K562 (cell line): Measurements from ENCODE around the gene FAM50B. TPM values are rescaled to one million over a fixed set of nuclear protein-coding genes. Genes with fewer than 3 reads are reported as not detected.

ENCODE experiments used
- ATAC-seq: fragments of 200-7000 bp; cut with Tn5 transposase; 3 replicates; pipeline ENCODE4 v1.9.1; 2020; ENCODE audit warnings: moderate library complexity
- BruUV-seq: library from RNA; stranded (reverse); fragments of 400-500 nt; replicated peaks from 2 replicates; lab custom pipeline; 2021; lab: Mats Ljungman, UMichigan
- CTCF ChIA-PET: fragments of 300-600 bp; formaldehyde crosslinking; extraction: SDS; loops from one replicate; lab custom pipeline; 2021; ENCODE audit warnings: low intra/inter-chr PET ratio; lab: Yijun Ruan, JAX
- POLR2A ChIA-PET: fragments of 300-600, 350-650 bp; sonication (Branson Sonifier 250); formaldehyde crosslinking; extraction: SDS; loops from one replicate; lab custom pipeline; 2021; ENCODE audit warnings: antibody characterized with exemption, inconsistent platforms; lab: Yijun Ruan, JAX
- DNase-seq, 4 experiments: peaks; one replicate each; pipeline versions ENCODE4 v3.0.0 to v3.0.0-alpha.2; 2011 to 2018; ENCODE audit warnings: low spot score in 3 of 4, mixed read lengths in 3 of 4; ENCODE audit errors: extremely low read depth in 1 of 4
- FAIRE-seq: peaks from 2 replicates; lab custom pipeline; 2011; peaks lifted over from hg19 to GRCh38; lab: Jason Lieb, UNC
- H2AFZ ChIP-seq: 2 replicates; pipeline ENCODE4 v1.6.0; 2011; ENCODE audit warnings: low read depth, low read length, control low read depth, inconsistent platforms
- H3K27ac ChIP-seq: fragments of 200-600 bp; 3 replicates; pipeline ENCODE4 v1.8.0; 2011; ENCODE audit warnings: low read depth, mild to moderate bottlenecking, control low read depth, inconsistent platforms, low read length, moderate library complexity, mixed read lengths; ENCODE audit errors: extremely low read depth
- H3K27me3 ChIP-seq, 2 experiments: fragments of 300-600 bp in 1 of 2; 2 replicates in 1 of 2; 3 replicates in 1 of 2; pipeline versions ENCODE4 v1.6.0 to v1.8.0; 2011; ENCODE audit warnings: inconsistent platforms in 2 of 2, low read length in 2 of 2, mild to moderate bottlenecking in 1 of 2, mixed read lengths in 1 of 2, moderate library complexity in 1 of 2; ENCODE audit not compliant: control insufficient read depth in 2 of 2, insufficient read depth in 2 of 2
- H3K36me3 ChIP-seq: fragments of 300-600 bp; 3 replicates; pipeline ENCODE4 v1.8.0; 2011; ENCODE audit warnings: mild to moderate bottlenecking, low read length, inconsistent platforms; ENCODE audit not compliant: control insufficient read depth, insufficient read depth
- H3K4me1 ChIP-seq, 2 experiments: fragments of 200-600 bp in 1 of 2; replicated peaks in 1 of 2; 2 replicates in 1 of 2; 3 replicates in 1 of 2; pipeline versions ENCODE4 v1.5.1 to v1.8.0; 2011; ENCODE audit warnings: inconsistent platforms in 2 of 2, low read length in 2 of 2, mild to moderate bottlenecking in 1 of 2, mixed read lengths in 1 of 2, moderate library complexity in 1 of 2; ENCODE audit not compliant: control insufficient read depth in 2 of 2, insufficient read depth in 2 of 2
- H3K4me2 ChIP-seq: 2 replicates; pipeline ENCODE4 v1.6.1; 2011; ENCODE audit warnings: low read length, control low read depth, inconsistent platforms, mixed read lengths; ENCODE audit not compliant: insufficient read depth
- H3K4me3 ChIP-seq: fragments of 200-600 bp; sonication (generic), shearing (Covaris generic); 2 replicates; pipeline ENCODE4 v1.5.1; 2016; ENCODE audit warnings: control low read depth, inconsistent platforms
- H3K79me2 ChIP-seq: fragments of 200-600 bp; 3 replicates; pipeline ENCODE4 v1.8.0; 2011; ENCODE audit warnings: low read length, inconsistent platforms; ENCODE audit not compliant: control insufficient read depth, insufficient read depth
- H3K9ac ChIP-seq, 2 experiments: 2 replicates each; pipeline versions ENCODE4 v1.6.0 to v1.6.1; 2011; ENCODE audit warnings: low read depth in 2 of 2, low read length in 2 of 2, control low read depth in 1 of 2, inconsistent platforms in 1 of 2, mild to moderate bottlenecking in 1 of 2, mixed read lengths in 1 of 2; ENCODE audit not compliant: insufficient read depth in 1 of 2
- H3K9me1 ChIP-seq: one replicate; pipeline ENCODE4 v1.6.0; 2011; ENCODE audit warnings: inconsistent platforms, mild to moderate bottlenecking, low read length, moderate library complexity; ENCODE audit not compliant: control insufficient read depth, insufficient read depth
- H3K9me3 ChIP-seq: replicated peaks from 2 replicates; pipeline ENCODE4 v1.5.1; 2011; ENCODE audit warnings: low read depth, low read length, inconsistent platforms; ENCODE audit not compliant: control insufficient read depth, insufficient read depth
- H4K20me1 ChIP-seq: replicated peaks from 2 replicates; pipeline ENCODE4 v1.6.1; 2011; ENCODE audit warnings: low read length, inconsistent platforms, mixed read lengths; ENCODE audit not compliant: control insufficient read depth, insufficient read depth
- CHCHD3 ChIP-seq: fragments of 250-450 bp; sonication (Bioruptor Pico); IDR thresholded peaks from 2 replicates; pipeline ENCODE4 v2.1.2; 2022; ENCODE audit warnings: mild to moderate bottlenecking
- CTCFL ChIP-seq: IDR thresholded peaks from 2 replicates; pipeline ENCODE4 v1.6.1; 2011; ENCODE audit warnings: borderline replicate concordance, low read depth, mild to moderate bottlenecking, moderate library complexity, low read length; ENCODE audit not compliant: insufficient read depth, poor library complexity, severe bottlenecking
- HDAC1 ChIP-seq, 2 experiments: fragments of 450-650 bp; IDR thresholded peaks; 2 replicates each; pipeline ENCODE4 v1.6.1; 2016 to 2017; ENCODE audit warnings: inconsistent platforms in 1 of 2, mild to moderate bottlenecking in 1 of 2, moderate library complexity in 1 of 2
- HIVEP1 ChIP-seq: fragments of 250-450 bp; sonication (Bioruptor Pico); IDR thresholded peaks from 2 replicates; pipeline ENCODE4 v1.4.0; 2020; ENCODE audit warnings: mild to moderate bottlenecking
- JUN ChIP-seq, 2 experiments: sonication (generic) in 1 of 2; formaldehyde crosslinking in 1 of 2; IDR thresholded peaks; 2 replicates each; pipeline versions ENCODE4 v1.6.1 to v1.8.0; 2012 to 2022; ENCODE audit warnings: borderline replicate concordance in 2 of 2, mild to moderate bottlenecking in 2 of 2, improper control_type of control experiment in 1 of 2, low read depth in 1 of 2, low read length in 1 of 2, missing genetic modification reagents in 1 of 2
- LCOR ChIP-seq: sonication (generic); formaldehyde crosslinking; IDR thresholded peaks from 2 replicates; pipeline ENCODE4 v1.8.0; 2022; ENCODE audit warnings: mild to moderate bottlenecking, missing genetic modification reagents
- NFE2 ChIP-seq: IDR thresholded peaks from 2 replicates; pipeline ENCODE4 v1.6.1; 2014; ENCODE audit warnings: antibody characterized with exemption, low read depth
- POLR2AphosphoS2 ChIP-seq: IDR thresholded peaks from 2 replicates; pipeline ENCODE4 v1.6.1; 2012; ENCODE audit warnings: low read length, improper control_type of control experiment
- RFX5 ChIP-seq: IDR thresholded peaks from 2 replicates; pipeline ENCODE4 v1.6.1; 2011; ENCODE audit warnings: low read depth, mild to moderate bottlenecking, improper control_type of control experiment, low read length
- SIX5 ChIP-seq, 2 experiments: IDR thresholded peaks; 2 replicates each; pipeline ENCODE4 v1.6.1; 2011; ENCODE audit warnings: low read length in 2 of 2, borderline replicate concordance in 1 of 2, low read depth in 1 of 2, mild to moderate bottlenecking in 1 of 2, moderate library complexity in 1 of 2; ENCODE audit not compliant: insufficient read depth in 1 of 2
- ZBTB11 ChIP-seq, 3 experiments: fragments of 200-800 bp in 1 of 3; fragments of 250-450 bp in 1 of 3; fragments of 450-650 bp in 1 of 3; sonication (Bioruptor Pico) in 1 of 3; sonication (Bioruptor generic) in 1 of 3; formaldehyde crosslinking in 1 of 3; IDR thresholded peaks; 2 replicates each; pipeline versions ENCODE4 v1.6.1 to v1.8.0; 2016 to 2022; ENCODE audit warnings: mild to moderate bottlenecking in 2 of 3, missing genetic modification characterization in 2 of 3, missing compliant biosample characterization in 1 of 3, moderate library complexity in 1 of 3
- ZNF143 ChIP-seq: sonication (generic); formaldehyde crosslinking; IDR thresholded peaks from 2 replicates; pipeline ENCODE4 v1.9.0; 2022; ENCODE audit warnings: mild to moderate bottlenecking, missing genetic modification reagents
- ZNF212 ChIP-seq: fragments of 450-650 bp; formaldehyde crosslinking; IDR thresholded peaks from 2 replicates; pipeline ENCODE4 v1.4.0; 2020; ENCODE audit warnings: mild to moderate bottlenecking
- WGBS: fragments of 100-300 bp; shearing (Covaris generic); methylation state at CpG from one replicate; pipeline ENCODE4 v1.1.6; 2016; ENCODE audit warnings: low coverage, mixed read lengths; ENCODE audit not compliant: insufficient coverage; ENCODE audit errors: missing lambda C conversion rate; 5-methylcytosine and 5-hydroxymethylcytosine counted together
- in situ Hi-C: fragments of 300-500 bp; cut with MboI; formaldehyde crosslinking; loops from 4 replicates; pipeline ENCODE4 v1.15.0; 2018; ENCODE audit warnings: inconsistent platforms, mixed read lengths
- intact Hi-C: fragments of 100-400 bp; cut with micrococcal nuclease; formaldehyde crosslinking; loops from 2 replicates; pipeline ENCODE4 v1.14.2; 2022
- polyA plus RNA-seq, 8 experiments: library from polyadenylated mRNA; depleted of rRNA in 4 of 8; stranded (reverse) in 5 of 8; unstranded in 3 of 8; fragments of >200 nt; fragmentation: Nextera tagmentation in 2 of 8; fragmentation: Illumina TruSeq in 1 of 8; extraction: Ambion mirVana in 2 of 8; extraction: Trizol in 1 of 8; gene quantifications; 2 replicates each; pipeline versions ENCODE4 v1.2.1 to v1.2.3, GENCODE V29; 2011 to 2014; ENCODE audit warnings: inconsistent platforms in 1 of 8, missing spikeins in 1 of 8
- total RNA-seq, 7 experiments: library from RNA; depleted of rRNA in 6 of 7; stranded (reverse); fragments of >200 nt in 6 of 7; fragmentation: Illumina TruSeq in 2 of 7; extraction: Trizol in 2 of 7; gene quantifications; 2 replicates each; pipeline versions ENCODE4 v1.2.1 to v1.2.3, GENCODE V29; 2011 to 2021; ENCODE audit warnings: low replicate concordance in 1 of 7

Gene FAM50B
- total and polyA plus RNA-seq, 9 of the 15 experiments (the other 6 are each of a cell fraction or from before 2014, with no cell fraction given): 0.09 to 0.16 (median 0.13) TPM; not detected in 6

GRCh38 chr6:3823671-3824070, 25.5 kb upstream of the FAM50B start:
- Histone ChIP-seq H3K4me1 (no peaks in the 10 kb centered on the region), H3K27ac (no peak overlapping the region), H3K9ac (no peak overlapping the region), H3K36me3 (no peaks in the 10 kb centered on the region), H3K79me2 (no peaks in the 10 kb centered on the region), H3K9me1 (no peaks in the 10 kb centered on the region), H3K27me3 (peaks cover 55 to 74% of the 10 kb centered on the region in 2 experiments), H3K4me3 (no peak overlapping the region), H3K4me2 (no peak overlapping the region), H4K20me1 (0 out of 2 replicates have a peak, but pooled peaks cover 5% of the 10 kb centered on the region), H2AFZ (no peak overlapping the region), H3K9me3 (no peaks in the 10 kb centered on the region)
- in situ Hi-C loops: no loop called here
- POLR2A ChIA-PET: no interaction called here
- DNase-seq: no peak
- CTCF ChIA-PET: no interaction called here
- BruUV-seq: no TSS peak
- ATAC-seq: no peak
- TF ChIP-seq HIVEP1 (CRISPR knock-in tag) (no peak), ZBTB11 (CRISPR knock-in tag; IDR thresholded peaks at IDR 0.05) (no peak), POLR2AphosphoS2 (no peak), NFE2 (no peak), CHCHD3 (CRISPR knock-in tag) (no peak), SIX5 (IDR thresholded peaks at IDR 0.05; ENCODE audit: borderline replicate concordance in 1 of 2, insufficient read depth in 1 of 2, low read depth in 1 of 2, low read length in 2 of 2) (no peak), ZNF143 (no peak), JUN (IDR thresholded peaks at IDR 0.05; ENCODE audit: borderline replicate concordance, low read depth, low read length) (no peak), JUN (CRISPR knock-in tag; IDR thresholded peaks at IDR 0.05; ENCODE audit: borderline replicate concordance) (no peak), LCOR (CRISPR knock-in tag) (no peak), CTCFL (no peak), HDAC1 (IDR thresholded peaks at IDR 0.05) (no peak), RFX5 (no peak), ZNF212 (no peak)
- no peak for FAIRE-seq
- intact Hi-C loops: no loop called here
- 5% methylated on average over 6 of the region's 6 CpGs for WGBS
